D341Med (cell line): ENCODE measurements around the gene JMJD1C.
"Not testable (repeated sequence)": the region's sequence is repeated elsewhere in the genome, so short reads cannot be mapped to it uniquely, and the experiment has no call there.

Experiments
- DNase-seq: peaks from one replicate; pipeline ENCODE4 v3.0.0; 2012; ENCODE audit warnings: low spot score

Gene JMJD1C

DNA sequence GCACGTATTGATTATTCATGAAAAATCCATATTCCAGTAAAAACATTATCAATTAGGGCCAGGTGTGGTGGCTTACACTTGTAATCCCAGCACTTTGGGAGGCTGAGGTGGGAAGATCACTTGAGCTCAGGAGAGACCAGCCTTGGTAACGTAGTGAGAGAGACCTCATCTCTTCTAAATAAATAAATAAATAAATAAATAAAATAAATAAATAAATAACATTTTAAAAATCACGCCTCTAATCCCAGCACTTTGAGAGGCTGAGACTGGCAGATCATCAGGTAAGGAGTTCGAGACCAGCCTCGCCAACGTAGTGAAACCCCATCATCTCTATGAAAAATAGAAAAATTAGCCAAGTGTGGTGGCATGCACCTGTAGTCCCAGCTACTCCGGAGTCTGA, 300.5 kb downstream of the JMJD1C start:
- no peak for DNase-seq

DNA sequence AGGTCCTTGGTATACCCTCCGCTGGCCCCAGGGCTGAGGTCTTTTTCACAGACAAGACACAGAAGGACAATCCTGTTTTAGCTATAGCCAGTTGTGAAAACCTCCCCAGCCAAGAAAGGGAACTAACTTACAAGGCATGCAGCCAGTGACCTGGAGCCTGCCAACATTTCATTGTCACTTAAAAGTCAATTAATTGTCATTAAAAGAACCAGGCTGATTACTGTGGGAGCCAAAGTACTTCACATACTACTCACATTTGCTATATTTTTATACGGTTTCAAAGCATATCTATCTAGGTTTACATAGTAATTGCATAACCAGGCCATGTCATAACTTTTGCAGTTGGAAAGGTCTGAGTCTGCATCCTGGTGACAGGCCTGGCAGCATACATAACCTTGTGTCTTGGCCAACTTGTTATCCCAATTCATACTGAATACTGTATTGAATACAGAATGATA, 301.6 kb downstream of the JMJD1C start:
- DNase-seq, result no peak

DNA sequence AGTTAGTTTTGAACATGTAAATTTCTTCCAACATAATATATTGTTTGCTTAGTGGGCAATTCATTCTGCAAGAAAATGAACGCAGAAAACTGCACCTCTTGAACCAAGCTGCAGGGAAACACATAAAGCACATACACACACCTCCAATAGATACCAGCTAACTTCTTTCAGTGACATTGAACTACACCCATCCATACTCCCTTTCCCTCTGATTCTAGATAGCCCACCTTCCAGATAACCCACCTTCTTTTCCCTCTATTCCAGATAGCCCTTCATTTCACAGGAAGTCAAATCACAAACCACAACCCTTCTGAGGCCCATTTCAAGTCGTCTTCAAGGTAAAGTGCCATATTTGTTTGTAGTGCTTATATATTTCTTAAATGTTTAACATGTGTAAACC, 304.2 kb downstream of the JMJD1C start:
- DNase-seq, result no peak

GRCh38 chr10:63157845-63158624, 307.7 kb downstream of the JMJD1C start:
- peak; percentile 45 for DNase-seq

DNA sequence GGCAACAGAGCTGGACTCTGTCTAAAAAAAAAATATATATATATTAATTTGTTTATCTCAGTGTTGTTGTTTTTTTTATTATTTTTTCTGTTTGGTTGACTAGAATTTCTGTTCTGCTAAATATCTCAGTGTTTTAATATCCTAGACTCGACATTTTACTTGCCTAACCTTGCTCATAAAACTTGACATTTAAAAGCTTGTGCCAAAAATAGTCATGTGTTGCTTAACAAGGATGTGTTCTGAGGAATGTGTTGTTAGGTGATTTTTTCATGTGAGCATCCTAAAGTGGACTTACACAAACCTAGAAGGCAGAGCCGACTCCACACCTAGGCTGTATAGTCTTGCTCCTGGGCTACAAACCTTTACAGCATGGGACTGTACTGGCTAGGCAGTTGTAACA, 309.5 kb downstream of the JMJD1C start:
- DNase-seq, result no peak

DNA sequence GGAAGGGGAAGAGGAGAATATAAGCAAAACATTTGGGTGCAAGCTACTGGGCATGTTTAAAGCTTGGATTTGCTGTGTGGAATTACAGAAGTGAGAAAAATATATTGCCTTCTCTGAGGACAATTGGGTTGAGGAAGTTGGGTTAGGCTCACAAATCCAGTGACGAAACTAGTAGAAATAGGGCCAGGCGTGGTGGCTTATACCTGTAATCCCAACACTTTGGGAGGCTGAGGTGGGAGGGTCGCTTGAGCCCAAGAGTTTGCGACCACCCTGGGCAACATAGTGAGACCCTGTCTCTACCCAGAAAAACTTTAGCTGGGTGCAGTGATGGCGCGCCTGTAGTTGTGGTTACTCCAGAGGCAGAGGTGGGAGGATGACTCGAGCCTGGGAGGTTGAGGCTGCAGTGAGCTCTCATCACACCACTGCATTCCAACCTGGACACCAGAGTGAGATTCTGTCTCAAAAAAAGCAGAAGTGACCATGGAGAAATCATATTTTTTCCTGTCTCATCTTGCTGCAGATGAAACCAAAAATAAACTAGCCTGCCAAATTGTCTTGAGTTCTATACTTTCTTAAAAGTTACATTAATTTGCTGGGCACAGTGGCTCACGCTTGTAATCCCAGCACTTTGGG, 310.3 kb downstream of the JMJD1C start:
- no peak for DNase-seq

DNA sequence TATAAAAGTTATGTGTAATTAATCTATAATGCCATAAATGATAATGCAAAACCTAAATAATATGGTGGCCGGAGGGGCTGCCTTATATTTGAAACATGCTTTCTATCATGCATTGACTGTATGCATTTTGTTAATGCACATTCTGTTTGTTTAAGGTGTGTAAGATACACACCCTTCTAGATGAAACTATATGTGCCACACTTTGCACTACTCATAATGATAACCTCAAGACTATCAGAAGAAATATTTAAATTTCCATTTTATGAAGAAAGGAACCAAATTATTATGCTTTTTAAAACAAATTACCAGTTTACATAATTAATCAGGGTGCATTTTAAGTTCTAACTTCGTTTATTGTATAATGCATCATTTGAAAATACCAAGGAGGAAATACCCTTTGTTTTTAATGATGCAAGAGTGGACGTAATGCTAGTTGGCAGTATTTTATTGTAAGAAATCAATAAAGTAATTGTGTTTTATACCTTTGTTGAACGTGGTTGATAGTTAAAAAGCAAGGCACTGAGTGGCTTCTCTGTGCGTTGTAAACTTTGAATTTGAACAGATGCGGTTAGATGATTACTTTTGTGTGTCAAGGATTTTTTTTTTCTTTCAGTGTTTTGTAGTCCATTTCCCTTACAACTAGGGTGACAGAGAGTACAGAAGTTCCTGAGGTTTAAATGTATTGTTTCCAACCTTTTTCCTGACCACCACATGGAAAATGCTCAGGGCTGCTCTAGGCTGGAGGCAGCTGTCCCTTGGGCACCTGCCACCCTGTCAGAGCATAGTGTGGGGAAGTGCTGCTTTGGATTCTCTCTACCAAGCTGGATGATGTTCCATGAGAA, 311.0 kb downstream of the JMJD1C start:
- no peak for DNase-seq

GRCh38 chr10:63153868-63154545, 311.8 kb downstream of the JMJD1C start:
- DNase-seq, result not testable (repeated sequence)

DNA sequence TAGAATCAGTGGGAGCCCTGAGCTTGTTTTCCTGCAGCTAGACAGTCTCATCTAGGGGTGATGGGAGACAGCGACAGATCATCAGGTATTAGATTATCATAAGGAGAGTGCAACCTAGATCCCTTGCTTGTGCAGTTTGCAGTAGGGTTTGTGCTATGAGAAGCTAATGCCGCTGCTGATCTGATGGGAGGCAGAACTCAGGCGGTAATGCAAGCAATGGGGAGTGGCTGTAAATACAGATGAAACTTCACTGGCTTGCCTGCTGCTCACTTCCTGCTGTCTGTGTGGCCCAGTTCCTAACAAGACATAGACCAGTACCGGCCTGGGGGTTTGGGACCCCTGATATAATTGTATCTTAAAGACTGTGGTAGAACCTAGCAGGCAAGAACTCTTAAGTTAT, 315.0 kb downstream of the JMJD1C start:
- DNase-seq, result no peak

DNA sequence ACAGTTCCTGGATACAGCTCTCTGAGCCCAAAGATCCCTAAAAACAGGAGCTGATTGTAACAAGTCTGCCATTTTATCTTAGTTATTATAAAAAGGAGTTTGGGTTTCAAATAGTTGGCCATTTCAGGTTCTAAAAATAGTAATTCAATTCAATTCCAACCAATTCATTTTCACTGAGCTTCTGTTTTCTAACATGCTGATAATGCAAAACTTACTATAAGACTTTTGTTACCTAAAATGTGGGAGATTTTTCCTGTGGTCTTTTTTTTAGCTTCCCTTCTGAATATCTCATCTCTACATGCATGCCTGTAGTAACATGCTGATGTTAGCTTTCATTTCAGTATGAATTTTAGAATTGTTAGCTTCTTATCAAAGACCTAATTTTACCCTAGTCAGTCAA, 319.3 kb downstream of the JMJD1C start:
- DNase-seq, result no peak

GRCh38 chr10:63145782-63146181, 320.0 kb downstream of the JMJD1C start:
- DNase-seq, result no peak

DNA sequence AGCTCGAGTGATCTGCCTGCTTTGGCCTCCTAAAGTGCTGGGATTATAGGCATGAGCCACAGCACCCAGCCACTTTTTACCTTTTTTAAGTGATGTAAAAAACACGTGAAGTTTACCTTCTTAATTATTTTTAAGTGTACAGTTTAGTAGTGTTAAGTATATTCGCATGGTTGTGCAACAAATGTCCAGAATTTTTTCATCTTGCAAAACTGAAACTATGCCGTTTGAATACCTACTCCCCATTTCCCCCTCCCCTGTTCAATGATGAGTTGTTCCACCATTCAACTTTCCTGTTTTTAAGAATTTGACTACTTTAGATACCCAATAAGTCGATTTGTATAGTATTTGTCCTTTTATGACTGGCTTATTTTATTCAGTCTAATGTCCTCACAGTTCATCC, 321.8 kb downstream of the JMJD1C start:
- no peak for DNase-seq

DNA sequence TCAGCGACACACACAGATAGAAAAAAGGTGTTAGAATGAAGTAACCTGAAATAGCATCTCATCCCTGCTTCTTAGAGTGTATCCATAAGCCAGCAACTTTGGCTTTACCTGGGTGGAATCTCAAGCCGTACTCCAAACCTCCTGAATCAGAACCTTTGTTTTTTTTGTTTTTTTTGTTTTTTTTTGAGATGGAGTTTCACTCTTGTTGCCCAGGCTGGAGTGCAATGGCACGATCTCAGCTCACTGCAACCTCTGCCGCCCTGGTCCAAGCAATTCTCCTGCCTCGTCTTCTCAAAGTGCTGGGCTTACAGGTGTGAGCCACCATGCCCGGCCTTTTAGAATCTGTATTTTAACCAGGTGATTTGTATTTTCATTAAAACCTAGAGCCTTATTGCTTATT, 323.6 kb downstream of the JMJD1C start:
- DNase-seq, result no peak

GRCh38 chr10:63140077-63140476, 325.7 kb downstream of the JMJD1C start:
- DNase-seq, result no peak

GRCh38 chr10:63137306-63137705, 328.5 kb downstream of the JMJD1C start:
- DNase-seq, result no peak

DNA sequence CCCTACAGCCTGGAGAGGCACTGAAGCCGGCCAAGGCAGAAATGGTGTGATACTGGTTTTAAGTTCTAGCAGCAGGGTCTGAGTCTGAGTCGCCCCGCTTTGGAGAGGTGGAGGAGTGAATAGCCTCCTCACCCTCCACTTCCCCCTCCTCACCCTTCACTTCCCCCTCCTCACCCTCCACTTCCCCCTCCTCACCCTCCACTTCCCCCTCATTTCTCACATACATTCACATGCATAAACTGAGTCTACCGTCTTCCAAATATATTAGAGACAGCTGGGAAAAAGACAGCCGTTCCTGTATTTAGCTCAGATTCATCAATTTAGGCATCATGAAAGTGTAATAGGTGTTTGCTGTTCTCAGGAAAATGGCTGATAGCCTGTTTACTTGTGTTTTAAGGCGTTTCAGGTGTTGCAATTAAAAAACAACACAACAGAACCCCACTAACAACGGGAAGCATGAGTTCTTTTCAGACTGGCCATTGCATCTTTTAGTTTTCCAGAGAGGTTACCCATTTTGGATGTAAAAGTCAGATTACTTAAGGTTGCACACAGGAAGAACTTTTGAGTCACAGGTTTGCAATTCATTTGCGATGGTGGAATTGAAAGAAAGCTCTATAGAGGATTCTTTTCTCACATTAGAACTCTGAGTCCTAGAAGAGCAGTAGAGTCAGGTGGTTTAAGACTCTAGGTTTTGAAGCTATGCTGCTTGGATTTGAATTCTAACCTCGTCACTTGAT, 331.8 kb downstream of the JMJD1C start:
- no peak for DNase-seq

DNA sequence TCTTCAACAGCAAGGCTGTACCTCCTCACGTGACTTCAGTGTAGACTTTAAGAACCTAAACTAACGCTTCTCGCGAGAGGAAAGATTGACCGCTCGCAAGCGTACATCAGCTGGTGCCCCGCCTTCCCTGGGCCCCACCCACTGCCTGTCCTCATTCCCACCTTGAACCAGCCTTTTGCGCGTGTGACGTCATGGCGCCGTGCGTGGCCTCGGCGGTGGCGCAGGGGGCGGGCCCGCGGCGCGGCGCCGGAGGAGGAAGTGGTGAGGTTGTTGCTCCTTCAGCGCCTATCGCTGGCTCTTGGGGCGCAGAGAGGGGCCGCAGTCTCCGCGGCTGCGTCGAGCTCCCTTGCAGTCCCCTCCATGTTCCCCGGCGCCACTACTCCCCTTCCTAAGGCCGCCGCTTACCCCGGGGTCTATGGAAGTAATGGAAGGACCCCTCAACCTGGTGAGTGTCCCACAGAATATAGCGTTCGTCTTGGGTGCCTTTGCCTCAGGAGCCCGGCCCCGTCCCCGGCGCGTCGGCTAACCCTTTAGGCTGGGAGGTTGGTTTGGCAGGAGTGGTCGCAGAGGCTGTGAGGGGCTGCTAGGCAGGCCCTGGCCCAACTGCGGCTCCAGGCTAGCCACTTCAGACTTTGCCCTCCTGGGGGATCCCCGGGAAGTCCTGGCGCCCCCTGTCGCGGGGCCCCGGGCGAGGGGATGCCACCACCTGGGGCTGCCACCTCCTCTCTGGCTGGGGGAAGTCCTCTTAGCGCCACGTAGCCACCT, 332.5 kb downstream of the JMJD1C start, which contains the start of gene NRBF2:
TSS of gene NRBF2 (plus strand) at position 273 of the 765 bp plus-strand sequence. CDS start at position 416, 143 bp downstream.
- DNase-seq, result peak; percentile 90

GRCh38 chr10:63132651-63133055, 333.1 kb downstream of the JMJD1C start:
- DNase-seq, result no peak

- DNase-seq, result no peak
These were observed 335.9 kb downstream of the JMJD1C start for GRCh38 chr10:63129888-63130287.

GRCh38 chr10:63128443-63128842, 337.3 kb downstream of the JMJD1C start:
- no peak for DNase-seq

- no peak for DNase-seq
These were observed 340.3 kb downstream of the JMJD1C start for GRCh38 chr10:63125459-63125858.
